ENCODE data around the gene PEX6. TPM values are rescaled to one million over a fixed set of nuclear protein-coding genes. Genes with fewer than 3 reads are reported as not detected.

Gene PEX6
- total RNA-seq, 1 donor from 2014 or later, result 28.9 TPM

DNA sequence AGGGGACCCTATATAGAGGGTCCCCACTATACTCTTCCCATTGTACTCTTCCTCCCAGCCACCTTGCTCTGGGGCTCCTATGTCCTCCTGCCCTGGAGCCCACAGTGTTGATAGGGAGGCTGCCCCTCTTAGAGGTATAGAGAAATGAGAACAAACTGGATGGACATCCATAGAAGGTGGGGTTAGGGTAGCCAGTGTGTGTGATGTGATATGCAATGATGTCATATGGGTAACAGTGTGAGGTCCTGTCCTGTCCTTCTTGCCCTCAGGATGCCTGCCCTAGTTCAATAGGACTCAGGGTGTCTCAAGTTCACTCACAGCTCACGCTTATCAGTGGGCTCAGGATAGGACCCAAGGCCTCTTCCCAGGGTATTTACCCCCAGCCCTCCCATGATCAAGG lies 62.7 kb downstream of the PEX6 start:
- Histone ChIP-seq H3K4me1 (peaks cover 6% of the 10 kb centered on the region), H3K27me3 (ENCODE audit: low read depth) (peaks cover 35% of the 10 kb centered on the region), H3K4me3 (no peak overlapping the region), H3K9me3 (replicated peaks) (no peaks in the 10 kb centered on the region), H3K36me3 (no peaks in the 10 kb centered on the region), H3K27ac (replicated peaks) (no peak overlapping the region)
- DNase-seq, result no peak
- no peak for TF ChIP-seq CTCF (IDR thresholded peaks at IDR 0.05; ENCODE audit: borderline replicate concordance)
- intact Hi-C loops (cut with micrococcal nuclease), result no loop called here

DNA sequence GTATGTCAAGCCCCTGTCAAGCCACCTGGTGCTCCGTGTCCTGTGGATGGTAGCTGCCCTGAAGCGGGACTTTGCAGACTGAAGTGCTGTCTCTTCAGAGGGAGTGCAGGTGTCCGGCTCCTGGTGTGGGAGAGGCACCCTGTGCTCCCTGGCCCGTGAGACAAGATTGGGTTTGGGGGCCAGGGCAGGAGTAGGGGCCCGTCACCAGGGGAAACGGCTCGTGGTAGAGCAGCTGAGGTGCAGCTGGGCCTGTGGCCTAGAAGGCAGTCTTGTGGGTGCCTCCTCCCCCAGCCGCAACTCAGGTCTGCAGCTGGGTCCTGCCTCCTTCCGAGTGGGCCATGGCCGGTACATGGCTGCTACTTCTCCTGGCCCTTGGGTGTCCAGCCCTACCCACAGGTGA lies 63.2 kb downstream of the PEX6 start, which contains the start of gene PTCRA:
TSS of gene PTCRA (plus strand) at position 322 of the 400 bp plus-strand sequence. CDS start at position 339, 17 bp downstream.
- no peak for DNase-seq
- no peak within 1 kb of the TSS for H3K27ac ChIP-seq (replicated peaks)
- TF ChIP-seq CTCF (IDR thresholded peaks at IDR 0.05; ENCODE audit: borderline replicate concordance), result no peak
- peaks cover 8% of the 10 kb centered on the region for H3K4me1 ChIP-seq
- H3K36me3 ChIP-seq, result no peaks in the 10 kb centered on the region
- intact Hi-C loops (cut with micrococcal nuclease), result no loop called here
- H3K4me3 ChIP-seq, result no peak within 1 kb of the TSS
- H3K9me3 ChIP-seq (replicated peaks), result no peaks in the 10 kb centered on the region
- peaks cover 40% of the 10 kb centered on the region for H3K27me3 ChIP-seq (ENCODE audit: low read depth)

DNA sequence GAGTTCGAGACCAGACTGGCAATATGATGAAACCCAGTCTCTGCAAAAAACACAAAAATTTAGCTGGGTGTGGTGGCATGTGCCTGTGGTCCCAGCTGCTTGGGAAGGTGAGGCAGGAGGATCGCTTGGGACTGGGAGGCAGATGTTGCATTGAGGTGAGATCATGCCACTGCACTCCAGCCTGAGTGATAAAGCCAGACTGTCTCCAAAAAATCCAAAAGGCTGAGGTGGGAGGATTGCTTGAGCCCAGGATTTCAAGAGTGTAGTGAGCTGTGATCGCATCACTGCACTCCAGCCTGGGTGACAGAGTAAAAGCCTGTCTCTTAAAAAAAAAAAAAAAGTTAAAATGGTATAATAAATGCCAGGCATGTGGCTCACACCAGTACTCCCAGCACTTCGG lies 64.4 kb downstream of the PEX6 start:
- peaks cover 8% of the 10 kb centered on the region for H3K4me1 ChIP-seq
- H3K36me3 ChIP-seq, result no peaks in the 10 kb centered on the region
- H3K4me3 ChIP-seq, result no peak overlapping the region
- intact Hi-C loops (cut with micrococcal nuclease), result no loop called here
- TF ChIP-seq CTCF (IDR thresholded peaks at IDR 0.05; ENCODE audit: borderline replicate concordance), result no peak
- H3K27ac ChIP-seq (replicated peaks), result no peak overlapping the region
- no peaks in the 10 kb centered on the region for H3K9me3 ChIP-seq (replicated peaks)
- DNase-seq, result no peak
- peaks cover 42% of the 10 kb centered on the region for H3K27me3 ChIP-seq (ENCODE audit: low read depth)

Other genes starting within 250 kb of the PEX6 start
- gene TBCC, start 233.1 kb downstream of the PEX6 start, total RNA-seq, result 12.8 TPM
- gene BICRAL, start 197.1 kb downstream of the PEX6 start, total RNA-seq, result 12.0 TPM
- 42.2 TPM for gene RPL7L1, start 99.6 kb downstream of the PEX6 start, total RNA-seq
- gene PTCRA, start 63.1 kb downstream of the PEX6 start, total RNA-seq, result not detected
- 20.1 TPM for gene CNPY3, start 49.7 kb downstream of the PEX6 start, total RNA-seq
- gene GNMT, start 18.4 kb downstream of the PEX6 start, total RNA-seq, result 0.77 TPM
- gene PPP2R5D, start 5.4 kb upstream of the PEX6 start, total RNA-seq, result 32.7 TPM
- gene MEA1, start 34.8 kb upstream of the PEX6 start, total RNA-seq, result 32.6 TPM
- 108 TPM for gene KLHDC3, start 35.1 kb upstream of the PEX6 start, total RNA-seq
- gene RRP36, start 42.4 kb upstream of the PEX6 start, total RNA-seq, result 24.8 TPM
- gene CUL7, start 74.7 kb upstream of the PEX6 start, total RNA-seq, result 7.0 TPM
- 94.9 TPM for gene MRPL2, start 80.3 kb upstream of the PEX6 start, total RNA-seq
- 36.1 TPM for gene KLC4, start 80.5 kb upstream of the PEX6 start, total RNA-seq
- 2.6 TPM for gene PTK7, start 97.1 kb upstream of the PEX6 start, total RNA-seq
- 61.8 TPM for gene SRF, start 192.1 kb upstream of the PEX6 start, total RNA-seq
- 14.7 TPM for gene CUL9, start 203.0 kb upstream of the PEX6 start, total RNA-seq

Data from left ventricle myocardium inferior (tissue), 1 donor.